ENCODE data around the gene MFSD11.
"Not testable (repeated sequence)": the region's sequence is repeated elsewhere in the genome, so short reads cannot be mapped to it uniquely, and the experiment has no call there.

The MFSD11 gene

DNA sequence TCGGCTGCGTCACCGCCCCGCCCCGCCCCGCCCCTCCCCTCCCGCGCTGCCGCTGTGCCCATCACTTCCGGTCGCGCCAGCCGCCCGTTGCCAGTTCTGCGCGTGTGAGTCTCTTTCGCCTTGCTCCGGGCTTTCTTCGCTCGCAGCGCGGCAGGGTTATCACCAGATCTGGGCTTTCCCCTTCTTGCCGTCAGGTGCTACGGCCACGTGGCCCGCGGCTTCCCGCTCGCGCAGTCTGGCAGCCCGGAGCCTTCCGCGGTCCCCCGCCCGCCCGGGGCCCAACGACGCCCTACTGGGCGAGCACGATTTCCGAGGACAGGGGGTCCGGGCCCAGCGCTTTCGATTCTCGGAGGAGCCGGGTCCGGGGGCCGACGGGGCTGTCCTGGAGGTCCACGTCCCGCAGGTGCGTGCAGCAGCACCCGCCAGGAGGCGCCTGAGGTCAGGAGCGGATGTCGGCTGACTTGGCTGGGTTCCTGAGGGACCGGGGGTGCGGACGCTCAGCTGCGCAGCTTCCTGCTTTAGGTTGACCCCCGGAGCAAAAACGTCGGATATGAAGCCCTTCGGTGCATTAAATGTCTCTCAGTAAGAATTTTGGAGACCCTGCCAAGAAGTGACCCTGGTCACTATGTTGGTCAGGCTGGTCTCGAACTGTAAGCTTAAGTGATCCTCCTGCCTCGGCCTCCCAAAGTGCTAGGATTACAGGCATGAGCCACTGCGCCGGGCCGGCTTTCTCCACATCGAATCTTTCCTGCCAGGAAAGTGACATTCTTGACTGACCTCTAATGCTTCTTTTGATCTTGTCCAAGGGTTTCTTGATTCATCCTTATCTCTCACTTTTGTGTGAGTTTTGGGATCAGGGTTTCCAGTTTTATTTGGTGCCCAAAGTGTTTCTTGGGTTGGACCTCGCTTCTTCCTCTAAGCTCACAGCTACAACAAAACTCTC, 10.9 kb upstream of the MFSD11 start, which contains the start of gene METTL23:
Gene METTL23, plus strand, starts transcription at position 64 of the 943 bp plus-strand sequence. CDS start 2,872 bp downstream, outside the sequence.
- FAIRE-seq = no peak

DNA sequence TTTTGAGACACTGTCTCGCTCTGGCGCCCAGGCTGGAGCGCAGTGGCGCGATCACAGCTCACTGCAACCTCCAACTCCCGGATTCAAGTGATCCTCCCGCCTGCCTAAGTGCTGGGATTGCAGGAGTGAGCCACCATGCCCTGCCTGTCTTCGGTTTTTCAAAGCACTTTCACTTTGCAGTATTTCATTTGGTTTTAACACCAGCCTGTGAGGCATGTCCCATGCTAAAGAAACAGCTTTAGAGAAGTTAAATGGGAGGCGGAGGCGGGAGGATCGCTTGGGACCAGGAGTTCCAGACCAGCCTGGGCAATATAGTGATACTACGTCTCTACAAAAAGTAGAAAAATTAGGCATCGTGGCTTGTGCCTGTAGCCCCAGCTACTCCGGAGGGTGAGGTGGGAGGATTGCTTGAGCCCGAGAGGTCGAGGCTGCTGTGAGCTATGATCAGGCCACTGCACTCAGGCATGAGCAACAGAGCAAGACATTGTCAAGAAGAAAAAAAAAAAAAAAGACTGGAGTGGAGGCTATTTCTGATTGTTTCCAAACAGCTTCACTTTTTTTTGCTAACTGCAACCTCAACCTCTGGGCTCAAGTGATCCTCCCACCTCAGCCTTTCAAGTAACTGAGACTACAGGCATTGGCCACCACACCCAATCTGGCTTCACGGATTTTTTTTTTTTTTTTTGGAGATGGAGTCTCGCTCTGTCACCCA, 10.0 kb upstream of the MFSD11 start:
- no peak for FAIRE-seq

DNA sequence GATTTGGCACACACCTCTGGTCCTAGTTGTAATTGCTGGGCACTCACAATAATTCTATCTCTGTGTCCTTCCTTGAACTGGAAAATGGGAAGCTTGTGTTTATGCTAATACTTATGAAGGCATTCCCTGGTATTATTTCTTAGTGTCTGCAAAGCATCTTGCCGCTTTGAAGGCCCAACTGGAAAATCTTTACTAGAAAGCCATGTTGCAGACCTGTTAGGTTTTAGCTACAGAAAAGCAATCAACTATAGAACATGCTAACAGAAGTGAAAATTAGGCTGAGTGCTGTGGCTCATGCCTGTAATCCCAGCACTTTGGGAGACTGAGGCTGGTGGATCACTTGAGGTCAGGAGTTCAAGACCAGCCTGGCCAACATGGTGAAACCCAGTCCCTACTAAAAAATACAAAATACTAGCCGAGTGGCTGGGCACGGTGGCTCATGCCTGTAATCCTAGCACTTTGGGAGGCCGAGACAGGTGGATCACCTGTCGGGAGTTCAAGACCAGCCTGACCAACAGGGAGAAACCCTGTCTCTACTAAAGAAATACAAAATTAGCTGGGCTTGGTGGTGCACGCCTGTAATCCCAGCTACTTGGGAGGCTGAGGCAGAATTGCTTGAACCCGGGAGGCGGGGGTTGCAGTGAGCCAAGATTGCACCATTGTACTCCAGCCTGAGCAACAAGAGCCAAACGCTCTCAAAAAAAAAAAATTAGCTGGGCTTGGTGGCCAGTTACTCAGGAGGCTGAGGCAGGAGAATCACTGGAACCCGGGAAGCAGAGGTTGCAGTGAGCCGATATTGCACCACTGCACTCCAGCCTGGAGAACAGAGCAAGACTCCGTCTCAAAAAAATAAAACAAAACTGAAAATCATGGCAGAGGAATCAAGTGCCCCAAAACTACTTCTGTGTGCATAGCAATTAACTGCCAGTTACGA, 5.9 kb upstream of the MFSD11 start:
- FAIRE-seq = not testable (repeated sequence)

DNA sequence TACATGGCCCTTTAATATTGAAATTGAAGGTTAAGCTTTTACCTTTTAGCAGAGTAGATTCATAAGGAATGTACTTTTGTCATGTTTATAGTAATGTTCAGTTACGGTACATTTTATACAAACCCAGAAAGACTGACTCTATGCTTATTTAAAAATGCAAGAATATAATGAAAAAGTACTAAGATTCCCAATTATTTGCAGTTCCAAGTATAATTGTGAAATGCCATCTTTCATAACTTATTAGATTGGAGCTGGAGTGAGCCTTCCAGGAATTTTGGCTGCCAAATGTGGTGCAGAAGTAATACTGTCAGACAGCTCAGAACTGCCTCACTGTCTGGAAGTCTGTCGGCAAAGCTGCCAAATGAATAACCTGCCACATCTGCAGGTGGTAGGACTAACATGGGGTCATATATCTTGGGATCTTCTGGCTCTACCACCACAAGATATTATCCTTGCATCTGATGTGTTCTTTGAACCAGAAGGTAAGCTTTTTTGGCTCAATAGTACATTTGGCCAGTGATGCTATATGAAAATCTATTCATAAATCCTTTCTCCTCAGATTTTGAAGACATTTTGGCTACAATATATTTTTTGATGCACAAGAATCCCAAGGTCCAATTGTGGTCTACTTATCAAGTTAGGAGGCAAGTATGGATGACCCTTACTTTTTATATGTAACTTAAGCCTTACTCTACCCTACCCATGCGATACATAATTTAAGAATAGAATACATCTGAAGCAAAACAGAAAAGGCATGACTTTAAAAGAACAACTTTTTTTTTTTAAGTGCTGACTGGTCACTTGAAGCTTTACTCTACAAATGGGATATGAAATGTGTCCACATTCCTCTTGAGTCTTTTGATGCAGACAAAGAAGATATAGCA, 4.9 kb upstream of the MFSD11 start:
- FAIRE-seq = no peak

DNA sequence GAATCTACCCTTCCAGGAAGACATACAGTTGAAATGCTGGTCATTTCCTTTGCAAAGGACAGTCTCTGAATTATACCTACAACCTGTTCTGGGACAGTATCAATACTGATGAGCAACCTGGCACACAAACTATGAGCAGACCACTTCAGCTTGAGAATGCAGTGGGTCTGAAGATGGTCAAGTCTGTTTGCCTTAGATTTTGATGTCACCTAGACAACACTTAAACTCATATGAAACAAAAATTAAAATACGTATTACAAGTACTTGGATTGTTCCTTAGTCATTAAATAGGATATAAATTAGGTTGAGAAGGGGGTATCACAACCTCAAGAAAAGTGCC, 4.3 kb upstream of the MFSD11 start:
- FAIRE-seq = no peak

DNA sequence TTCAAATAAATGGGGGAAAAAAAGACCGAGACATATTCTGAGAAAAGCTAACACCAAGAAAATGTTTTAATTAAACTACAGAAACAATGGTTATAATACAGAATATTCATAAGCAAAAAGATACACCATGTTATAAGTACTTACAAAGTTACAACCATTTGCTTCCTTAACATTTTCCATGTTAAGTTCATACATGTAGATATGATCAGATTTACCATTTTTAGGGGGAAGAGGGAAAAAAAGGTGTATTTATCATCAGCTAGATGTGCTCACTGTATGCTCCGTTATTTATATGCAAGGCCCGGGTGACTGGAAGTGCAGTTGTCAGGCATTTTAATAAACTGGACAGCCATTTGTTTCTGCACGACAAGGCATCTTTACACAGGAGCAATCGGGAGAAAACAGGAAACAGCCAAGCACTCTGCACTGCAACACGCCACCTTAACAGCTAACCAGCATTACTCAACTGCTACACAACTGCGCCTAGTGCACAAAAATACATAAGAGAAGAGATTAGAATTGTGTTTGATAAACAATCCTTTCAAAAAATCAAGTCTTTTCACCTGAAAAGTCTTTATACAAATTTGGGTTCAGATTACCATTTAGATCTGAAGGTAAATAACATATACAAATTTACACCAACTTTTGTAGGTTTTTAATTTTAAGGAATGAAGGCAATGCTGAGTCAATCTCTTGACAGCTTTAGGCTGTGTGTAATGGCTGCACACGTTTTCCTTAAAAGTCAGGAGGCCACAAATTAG, 3.7 kb upstream of the MFSD11 start:
- no peak for FAIRE-seq

DNA sequence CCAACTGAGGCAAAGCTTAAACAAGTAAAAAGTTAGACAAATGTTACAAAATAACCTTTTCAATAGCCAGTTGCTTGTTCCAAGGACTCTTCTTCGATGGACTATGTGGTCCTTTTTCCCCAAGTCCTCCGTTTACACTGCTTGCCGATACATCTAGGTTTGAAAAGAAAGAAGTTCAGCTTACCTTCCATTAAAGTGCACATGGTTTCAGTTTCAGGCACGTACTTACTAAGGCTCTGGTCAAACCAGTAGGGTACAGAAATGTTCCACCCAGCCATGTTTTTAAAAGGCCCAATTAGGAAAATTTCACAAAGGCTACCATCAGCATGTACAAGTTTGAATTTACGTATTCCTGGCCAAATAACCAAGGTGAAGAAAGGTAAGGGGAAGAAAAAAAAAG, 2.9 kb upstream of the MFSD11 start:
- FAIRE-seq = no peak

DNA sequence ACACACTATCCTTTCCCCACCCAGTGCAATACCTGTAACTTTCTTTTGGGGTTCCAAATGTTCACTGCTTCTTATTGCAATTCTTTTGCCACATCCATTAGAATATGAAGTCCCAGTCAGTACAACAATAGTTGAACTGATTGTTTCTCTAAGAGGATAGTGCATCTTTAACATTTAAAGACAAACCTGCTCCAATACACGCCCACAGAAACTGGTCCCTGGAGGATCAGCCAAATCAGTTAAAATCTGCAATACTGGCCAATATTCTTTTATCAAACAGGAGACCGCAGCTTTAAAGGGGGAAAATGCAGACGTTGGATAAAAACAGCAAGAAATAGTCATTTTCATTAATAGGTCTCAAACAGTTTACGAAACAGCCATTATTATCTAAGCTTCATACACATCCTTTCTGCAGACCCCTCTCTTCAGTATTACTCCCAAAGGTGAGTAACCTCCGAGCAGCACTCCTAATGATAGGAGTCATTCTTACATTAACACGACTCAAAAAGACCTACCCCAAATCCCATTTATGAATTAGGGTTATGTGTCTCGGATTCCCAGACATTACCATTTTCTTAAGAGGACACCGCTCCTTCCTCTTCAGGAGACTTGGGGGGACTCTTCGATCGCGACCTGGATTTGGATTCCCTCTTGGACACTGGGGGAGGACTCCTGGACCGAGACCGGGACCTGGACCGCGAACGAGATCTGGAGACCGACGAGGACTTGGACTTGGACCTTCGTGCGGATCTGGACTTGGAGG, 2.2 kb upstream of the MFSD11 start:
- no peak for FAIRE-seq

DNA sequence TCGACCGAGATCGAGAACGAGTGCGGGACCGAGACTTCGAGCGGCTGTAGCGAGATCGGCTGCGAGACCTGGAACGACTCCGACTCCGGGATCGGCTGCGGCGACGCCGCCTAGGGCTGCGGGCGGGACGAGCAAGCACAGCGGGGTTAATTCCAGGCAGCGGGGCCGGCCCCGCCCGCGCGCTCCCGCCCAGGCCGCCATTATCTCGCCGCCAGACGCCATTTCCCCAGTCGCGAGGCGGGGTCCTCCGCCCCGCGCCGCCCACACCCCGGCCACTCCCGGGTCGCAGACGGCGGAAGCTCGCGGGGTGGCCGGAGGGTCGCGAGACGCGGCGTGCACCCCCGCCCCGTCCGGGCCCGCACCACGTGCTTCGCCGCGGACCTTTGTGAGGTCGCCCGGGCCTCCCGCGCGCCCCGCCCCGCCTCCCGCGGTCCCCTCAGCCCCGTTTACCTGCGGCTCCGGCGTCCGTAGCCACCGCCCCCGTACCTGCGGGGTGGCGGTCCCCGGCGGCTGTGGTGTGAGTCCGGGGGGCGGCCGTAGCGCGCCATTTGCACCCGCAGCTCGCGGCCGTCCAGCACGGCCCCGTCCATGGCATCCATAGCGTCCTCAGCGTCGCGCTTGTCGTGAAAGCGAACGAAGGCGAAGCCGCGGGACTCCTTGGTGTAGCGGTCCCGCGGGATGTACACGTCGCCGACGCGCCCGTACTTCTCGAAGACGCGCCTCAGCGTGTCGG, 1.4 kb upstream of the MFSD11 start:
- FAIRE-seq = no peak

DNA sequence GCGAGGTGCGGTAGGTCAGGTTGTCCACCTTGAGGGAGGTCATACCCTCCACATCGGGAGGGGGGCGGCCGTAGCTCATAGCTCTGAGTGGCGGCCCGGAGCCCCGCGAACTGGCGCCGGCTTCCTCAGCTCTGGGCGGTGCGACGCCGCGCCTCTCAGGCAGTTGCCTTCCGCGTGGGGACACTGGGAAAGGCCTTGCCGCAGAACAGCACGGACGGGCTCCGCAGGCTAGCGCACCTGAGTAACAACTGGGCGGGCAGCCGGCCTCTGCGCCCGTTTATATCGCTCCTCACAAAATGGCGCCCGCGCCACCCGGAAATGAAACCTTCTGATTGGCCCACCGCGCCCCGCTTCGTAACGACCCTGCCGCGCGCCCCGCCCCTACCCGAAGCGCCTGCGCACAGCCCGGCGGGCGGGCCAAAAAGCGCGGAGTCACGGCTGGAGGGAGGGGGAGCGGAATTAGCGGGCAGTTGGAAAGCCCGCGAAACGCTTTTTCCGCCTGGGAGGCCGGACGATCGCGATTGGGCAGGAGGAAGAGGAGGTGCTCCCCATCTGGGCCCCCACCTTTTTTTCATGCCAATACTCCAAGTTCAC, 740 bp upstream of the MFSD11 start, which contains the start of gene SRSF2:
Gene SRSF2, minus strand, starts transcription at position 250 of the 594 bp plus-strand sequence. Its CDS starts 171 bp downstream, at position 79.
- peak; percentile 95 for FAIRE-seq

DNA sequence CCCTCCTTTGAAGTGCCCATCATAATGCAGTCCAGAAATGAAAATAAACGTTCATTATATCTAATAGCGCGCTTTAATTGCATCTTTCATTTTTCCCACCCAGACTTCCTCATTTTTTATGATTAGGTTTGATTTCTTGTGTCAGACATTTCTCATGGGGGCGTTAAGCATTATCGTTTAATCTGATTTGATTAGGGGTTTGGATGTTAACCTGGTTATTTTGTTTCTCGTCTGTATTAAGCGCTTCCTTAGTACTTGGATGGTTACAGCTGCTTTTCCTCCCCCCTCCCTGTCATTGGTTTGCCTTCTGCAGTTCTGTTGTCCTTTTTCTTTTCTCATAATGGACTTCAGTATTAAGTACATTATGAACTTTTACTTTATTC, 540 bp downstream of the MFSD11 start:
- no peak for FAIRE-seq

DNA sequence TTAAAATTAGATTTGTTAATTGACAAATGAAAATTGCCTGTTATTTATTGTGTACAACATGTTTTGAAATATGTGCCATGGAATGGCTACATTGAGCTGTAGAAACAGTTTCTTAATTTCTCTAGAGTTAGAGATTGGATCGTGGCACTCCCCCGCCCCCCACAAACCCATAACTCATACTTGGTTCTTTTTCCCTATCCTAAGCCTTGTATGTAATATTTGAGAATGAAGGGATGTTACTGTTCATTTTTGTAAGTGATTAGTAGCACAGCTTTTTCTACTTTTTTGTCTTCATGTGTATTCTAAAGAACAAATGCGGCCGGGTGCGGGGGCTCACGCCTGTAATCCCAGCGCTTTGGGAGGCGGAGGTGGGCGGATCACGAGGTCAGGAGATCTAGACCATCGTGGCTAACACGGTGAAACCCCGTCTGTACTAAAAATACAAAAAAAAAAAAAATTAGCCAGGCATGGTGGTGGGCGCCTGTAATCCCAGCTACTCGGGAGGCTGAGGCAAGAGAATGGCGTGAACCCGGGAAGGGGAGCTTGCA, 1.7 kb downstream of the MFSD11 start:
- FAIRE-seq = not testable (repeated sequence)

DNA sequence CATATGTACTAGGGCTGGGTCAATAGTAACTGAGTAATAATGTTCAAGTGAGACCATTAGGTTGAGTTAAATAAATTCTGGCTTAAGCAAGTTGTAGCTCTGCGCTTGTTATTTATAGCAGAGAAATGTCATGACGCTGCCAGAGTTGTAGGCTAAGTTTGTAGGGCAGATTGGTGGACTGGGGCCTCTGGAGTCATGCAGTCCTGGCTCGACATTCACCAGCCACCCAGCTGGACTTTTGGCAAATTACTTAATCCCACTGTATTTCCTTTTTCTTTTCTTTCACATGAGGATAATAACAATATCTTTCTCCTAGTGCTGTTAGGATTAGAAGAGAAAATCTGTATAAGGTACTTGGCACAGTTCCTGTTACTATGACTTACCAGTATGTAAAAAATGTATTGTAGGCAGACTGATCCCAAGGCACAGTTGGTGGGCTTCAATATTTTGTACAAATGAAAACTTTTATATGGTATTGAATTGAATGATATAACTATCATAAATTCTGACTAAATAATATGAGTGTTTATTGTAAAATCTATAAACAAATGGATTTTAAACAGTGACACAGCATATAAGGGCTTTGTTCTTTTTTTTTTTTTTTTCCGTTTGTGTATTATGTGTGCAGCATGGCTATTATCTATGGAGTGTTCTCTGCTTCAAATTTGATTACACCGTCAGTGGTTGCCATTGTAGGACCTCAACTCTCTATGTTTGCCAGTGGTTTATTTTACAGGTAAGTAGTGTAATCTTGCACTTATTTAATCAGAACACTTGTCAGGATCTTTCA, 2.6 kb downstream of the MFSD11 start:
- no peak for FAIRE-seq

DNA sequence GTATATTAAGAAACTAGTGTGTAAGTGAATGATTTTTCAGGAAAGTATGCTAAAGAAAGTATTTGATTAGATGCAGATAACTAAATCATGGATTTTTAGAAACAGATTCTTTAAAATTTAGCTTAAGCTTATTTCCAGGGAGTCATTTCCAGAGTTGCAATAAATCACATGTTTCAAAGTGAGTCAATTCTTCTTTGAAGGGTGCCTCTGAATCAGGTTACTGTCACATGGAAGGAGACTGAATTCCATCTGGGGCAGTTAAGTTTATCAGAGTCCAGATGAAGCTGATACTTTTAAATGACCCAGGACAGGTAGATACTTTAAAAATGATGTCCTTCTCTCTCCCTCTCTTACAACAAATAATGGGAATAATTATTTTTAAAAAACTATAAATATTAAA, 5.0 kb downstream of the MFSD11 start:
- no peak for FAIRE-seq

DNA sequence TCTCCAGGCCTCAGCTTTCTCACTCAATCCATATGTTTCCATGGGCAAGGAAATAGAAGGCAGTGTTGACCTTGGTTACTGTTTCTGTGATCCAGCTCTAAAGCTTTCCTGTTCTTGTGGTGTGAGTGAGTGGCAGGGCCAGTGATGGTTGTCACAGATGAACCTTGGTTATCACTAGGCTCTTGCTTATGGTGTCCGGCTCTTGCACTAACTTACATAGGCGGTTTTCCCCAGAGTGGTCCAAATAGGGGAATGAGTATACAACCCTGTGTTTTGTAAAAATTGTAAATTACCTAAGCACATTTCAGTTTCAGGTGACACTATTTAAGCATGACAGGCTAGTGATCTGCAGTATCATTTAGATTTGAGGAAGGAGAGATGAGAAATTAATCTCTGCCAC, 6.8 kb downstream of the MFSD11 start:
- no peak for FAIRE-seq

DNA sequence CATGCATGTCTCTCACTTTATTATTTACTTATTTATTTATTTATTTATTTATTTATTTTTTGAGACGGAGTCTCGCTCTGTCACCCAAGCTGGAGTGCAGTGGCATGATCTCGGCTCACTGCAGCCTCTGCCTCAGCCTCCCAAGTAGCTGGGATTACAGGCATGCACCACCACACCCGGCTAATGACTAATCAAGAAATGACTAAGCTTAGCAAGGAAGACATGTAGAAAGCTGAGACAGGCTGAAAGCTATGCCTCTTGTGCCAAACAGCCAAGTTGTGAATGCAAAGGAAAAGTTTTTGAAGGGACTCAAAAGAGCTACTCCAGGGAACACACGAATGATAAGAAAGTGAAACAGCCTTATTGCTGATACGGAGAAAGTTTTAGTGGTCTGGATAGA, 7.9 kb downstream of the MFSD11 start:
- FAIRE-seq = not testable (repeated sequence)

DNA sequence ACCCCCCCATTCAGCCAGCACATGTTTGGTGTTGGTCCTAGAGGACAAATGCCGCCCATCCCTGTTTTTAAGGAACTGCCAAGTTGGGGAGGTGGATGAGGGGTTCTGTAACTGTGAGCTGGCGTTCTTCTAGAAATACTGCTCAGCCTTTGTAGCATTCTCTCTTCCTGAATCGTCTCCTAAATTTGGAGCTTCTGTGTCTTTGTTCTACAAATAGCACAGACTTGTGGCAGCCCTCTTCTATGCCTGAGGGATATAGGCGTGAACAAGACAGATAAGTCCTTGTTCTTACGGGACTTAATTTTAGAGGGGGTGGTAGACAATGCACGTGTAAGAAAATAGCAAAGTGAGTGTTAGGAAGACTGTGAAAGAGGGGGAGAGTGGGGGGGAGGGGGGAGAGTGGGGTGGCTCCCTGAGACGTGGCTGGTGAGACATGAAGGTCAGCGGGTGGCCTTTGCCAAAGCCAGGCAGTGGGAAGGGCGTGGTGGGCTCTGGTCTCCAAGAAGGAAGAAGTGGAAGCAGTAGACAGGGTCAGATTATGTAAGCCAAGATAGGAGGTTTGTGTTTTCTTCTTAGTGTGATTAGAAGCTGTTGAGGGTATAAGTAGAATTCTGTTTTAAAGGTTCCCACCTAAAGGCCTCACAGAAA, 9.9 kb downstream of the MFSD11 start:
- no peak for FAIRE-seq

Measured in G401.6 (cell line).